ENCODE results near the gene WDR43.

Gene WDR43

GRCh38 chr2:28997237-28997846, 102.9 kb downstream of the WDR43 start:
- no peak for DNase-seq (ENCODE audit: low read depth)
- no peak overlapping the region for H3K4me3 ChIP-seq (ENCODE audit: low read depth, low read length)
- TF ChIP-seq CTCF (IDR thresholded peaks at IDR 0.05; ENCODE audit: low read depth, low read length) (no peak), MAX (IDR thresholded peaks at IDR 0.05; ENCODE audit: low read depth, low read length) (no peak)

Data from NB4 (cell line).